Measurements from ENCODE around the gene GAS7. TPM values are rescaled to one million over a fixed set of nuclear protein-coding genes. Genes with fewer than 3 reads are reported as not detected.

Gene GAS7
- total RNA-seq, 6 donors from 2014 or later: 19.9 to 87.1 (median 41.5) TPM

GRCh38 chr17:10031127-10031526, 167.3 kb downstream of the GAS7 start:
- DNase-seq (no peak), ATAC-seq (ENCODE audit: low FRiP score in 2 of 2) (no peak)
- Histone ChIP-seq H3K4me1 (peaks cover 3 to 31% (median 15%) of the 10 kb centered on the region in 4 donors), H3K27me3 (no peaks in the 10 kb centered on the region), H3K4me3 (no peak overlapping the region), H3K9me3 (no peaks in the 10 kb centered on the region), H3K36me3 (no peaks in the 10 kb centered on the region), H3K27ac (no peak overlapping the region)
- TF ChIP-seq POLR2AphosphoS5 (IDR thresholded peaks at IDR 0.05) (no peak), POLR2A (IDR thresholded peaks at IDR 0.05) (no peak), EP300 (IDR thresholded peaks at IDR 0.05) (no peak), CTCF (IDR thresholded peaks at IDR 0.05) (no peak)
- 32 to 62% methylated on average over 3 of the region's 3 CpGs for WGBS, 2 donors

GRCh38 chr17:10029129-10029528, 169.3 kb downstream of the GAS7 start:
- no peak for ATAC-seq (ENCODE audit: low FRiP score in 2 of 2)
- 54 to 59% methylated on average over 7 of the region's 7 CpGs for WGBS, 2 donors
- H3K4me1 ChIP-seq: peaks cover 3 to 26% (median 13%) of the 10 kb centered on the region in 4 donors

GRCh38 chr17:10025976-10026901, 172.2 kb downstream of the GAS7 start:
- no peak for DNase-seq
- WGBS, 2 donors: 53 to 58% methylated on average over 17 to 21 of the region's 21 CpGs

More at GRCh38 chr17:10029129-10029528, 169.3 kb downstream of the GAS7 start:
- no peaks in the 10 kb centered on the region for H3K27me3 ChIP-seq
- H3K4me3 ChIP-seq: no peak overlapping the region
- H3K36me3 ChIP-seq: no peaks in the 10 kb centered on the region
- no peaks in the 10 kb centered on the region for H3K9me3 ChIP-seq
- TF ChIP-seq POLR2AphosphoS5 (IDR thresholded peaks at IDR 0.05): no peak
- peak in 1 of 4 donors; percentile 45 for TF ChIP-seq EP300 (IDR thresholded peaks at IDR 0.05)
- no peak overlapping the region for H3K27ac ChIP-seq
- no peak for DNase-seq

GRCh38 chr17:10025224-10025623, 173.2 kb downstream of the GAS7 start:
- no peak overlapping the region for H3K4me3 ChIP-seq
- H3K27ac ChIP-seq: no peak overlapping the region
- DNase-seq (no peak), ATAC-seq (ENCODE audit: low FRiP score in 2 of 2) (no peak)
- H3K9me3 ChIP-seq: no peaks in the 10 kb centered on the region
- 95% methylated on average over 6 of the region's 6 CpGs for WGBS, 2 donors
- no peaks in the 10 kb centered on the region for H3K36me3 ChIP-seq
- TF ChIP-seq POLR2A (IDR thresholded peaks at IDR 0.05): no peak
- no peak for TF ChIP-seq EP300 (IDR thresholded peaks at IDR 0.05)
- TF ChIP-seq CTCF (IDR thresholded peaks at IDR 0.05): no peak
- no peak for TF ChIP-seq POLR2AphosphoS5 (IDR thresholded peaks at IDR 0.05)
- H3K4me1 ChIP-seq: peaks cover 0 to 21% (median 9%) of the 10 kb centered on the region in 4 donors
- H3K27me3 ChIP-seq: no peaks in the 10 kb centered on the region

More at GRCh38 chr17:10025976-10026901, 172.2 kb downstream of the GAS7 start:
- no peak overlapping the region for H3K27ac ChIP-seq
- no peak for TF ChIP-seq CTCF (IDR thresholded peaks at IDR 0.05)
- TF ChIP-seq POLR2A (IDR thresholded peaks at IDR 0.05): no peak
- no peak for TF ChIP-seq EP300 (IDR thresholded peaks at IDR 0.05)
- TF ChIP-seq POLR2AphosphoS5 (IDR thresholded peaks at IDR 0.05): no peak
- no peaks in the 10 kb centered on the region for H3K36me3 ChIP-seq
- H3K4me3 ChIP-seq: no peak overlapping the region
- no peak for ATAC-seq (ENCODE audit: low FRiP score in 2 of 2)
- H3K27me3 ChIP-seq: no peaks in the 10 kb centered on the region
- peaks cover 0 to 16% (median 7%) of the 10 kb centered on the region in 4 donors for H3K4me1 ChIP-seq
- H3K9me3 ChIP-seq: no peaks in the 10 kb centered on the region

GRCh38 chr17:10022416-10022815, 176.0 kb downstream of the GAS7 start:
- ATAC-seq (ENCODE audit: low FRiP score in 2 of 2): peak in 1 of 2 donors; percentile 39

More at GRCh38 chr17:10022416-10022815, 176.0 kb downstream of the GAS7 start:
- no peak overlapping the region for H3K27ac ChIP-seq
- H3K9me3 ChIP-seq: no peaks in the 10 kb centered on the region
- H3K36me3 ChIP-seq: no peaks in the 10 kb centered on the region
- WGBS, 2 donors: 77 to 84% methylated on average over 13 of the region's 13 CpGs
- TF ChIP-seq EP300 (IDR thresholded peaks at IDR 0.05) (no peak), POLR2A (IDR thresholded peaks at IDR 0.05) (no peak), POLR2AphosphoS5 (IDR thresholded peaks at IDR 0.05) (no peak)
- no peaks in the 10 kb centered on the region for H3K27me3 ChIP-seq
- peaks cover 6 to 29% (median 17%) of the 10 kb centered on the region in 4 donors for H3K4me1 ChIP-seq
- no peak for DNase-seq
- no peak overlapping the region for H3K4me3 ChIP-seq
